OCI-M2 (cell line): ENCODE measurements around the gene CDK14.
"Not testable (repeated sequence)": the region's sequence is repeated elsewhere in the genome, so short reads cannot be mapped to it uniquely, and the experiment has no call there.

Experiments used
- DNase-seq: peaks from one replicate; lab custom pipeline; 2025; ENCODE audit not compliant: unreplicated experiment; lab: John Stamatoyannopoulos, UW

CDK14 gene

GRCh38 chr7:90629297-90629918 lies 33.3 kb downstream of the CDK14 start:
- peak; percentile 2 for DNase-seq

GRCh38 chr7:90631502-90631901 lies 35.4 kb downstream of the CDK14 start:
- DNase-seq = no peak

- DNase-seq = not testable (repeated sequence)
Observed at GRCh38 chr7:90639683-90640082, 43.6 kb downstream of the CDK14 start.

GRCh38 chr7:90642978-90643377 lies 46.9 kb downstream of the CDK14 start:
- no peak for DNase-seq

GRCh38 chr7:90645784-90646183 lies 49.7 kb downstream of the CDK14 start:
- no peak for DNase-seq

- no peak for DNase-seq
Observed at GRCh38 chr7:90648107-90648506, 52.0 kb downstream of the CDK14 start.

- DNase-seq = no peak
Observed at GRCh38 chr7:90648834-90649233, 52.7 kb downstream of the CDK14 start.

- no peak for DNase-seq
Observed at GRCh38 chr7:90654718-90655427, 58.8 kb downstream of the CDK14 start.

GRCh38 chr7:90655566-90655965 lies 59.4 kb downstream of the CDK14 start:
- no peak for DNase-seq

GRCh38 chr7:90657481-90657880 lies 61.4 kb downstream of the CDK14 start:
- DNase-seq = no peak

GRCh38 chr7:90660100-90660499 lies 64.0 kb downstream of the CDK14 start:
- DNase-seq = no peak

GRCh38 chr7:90660819-90661218 lies 64.7 kb downstream of the CDK14 start:
- DNase-seq = no peak

GRCh38 chr7:90661290-90662151 lies 65.4 kb downstream of the CDK14 start:
- DNase-seq = no peak

- DNase-seq = no peak
Observed at GRCh38 chr7:90663176-90663575, 67.1 kb downstream of the CDK14 start.

- DNase-seq = no peak
Observed at GRCh38 chr7:90666186-90666585, 70.1 kb downstream of the CDK14 start.

GRCh38 chr7:90668992-90669391 lies 72.9 kb downstream of the CDK14 start:
- no peak for DNase-seq

GRCh38 chr7:90669492-90669891 lies 73.4 kb downstream of the CDK14 start:
- no peak for DNase-seq

GRCh38 chr7:90671571-90671970 lies 75.5 kb downstream of the CDK14 start:
- DNase-seq = no peak

- DNase-seq = no peak
Observed at GRCh38 chr7:90672210-90672609, 76.1 kb downstream of the CDK14 start.

GRCh38 chr7:90674625-90675024 lies 78.5 kb downstream of the CDK14 start:
- no peak for DNase-seq

GRCh38 chr7:90675982-90676381 lies 79.9 kb downstream of the CDK14 start:
- no peak for DNase-seq
